Endothelial cell of umbilical vein (primary cell): ENCODE results near the gene EFCAB13. TPM values are rescaled to one million over a fixed set of nuclear protein-coding genes. Genes with fewer than 3 reads are reported as not detected.

Experiments used
- BruUV-seq: library from RNA; stranded (reverse); fragments of 400-500 nt; replicated peaks from 2 replicates; lab custom pipeline; 2021; lab: Mats Ljungman, UMichigan
- CTCF ChIA-PET: fragments of 300-600, 350-600 bp; sonication (Branson Sonifier 250); formaldehyde crosslinking; loops from one replicate; lab custom pipeline; 2021; ENCODE audit warnings: antibody characterized with exemption, inconsistent platforms; lab: Charles Lee
- POLR2A ChIA-PET: fragments of 300-600, 350-600 bp; sonication (Branson Sonifier 250); formaldehyde crosslinking; loops from one replicate; lab custom pipeline; 2021; ENCODE audit warnings: antibody characterized with exemption, inconsistent platforms; lab: Charles Lee
- DNase-seq: peaks from one replicate; pipeline ENCODE4 v3.0.0-alpha.2; 2011; ENCODE audit warnings: low read depth, low spot score
- FAIRE-seq: peaks from 2 replicates; lab custom pipeline; 2011; peaks lifted over from hg19 to GRCh38; lab: Jason Lieb, UNC
- H2AFZ ChIP-seq: 2 replicates; pipeline ENCODE4 v1.6.0; 2012; ENCODE audit warnings: low read depth, low read length, control low read depth, inconsistent platforms
- H3K27ac ChIP-seq: 2 replicates; pipeline ENCODE4 v1.5.1; 2011; ENCODE audit warnings: low read depth, mild to moderate bottlenecking, control low read depth, low read length, moderate library complexity; ENCODE audit not compliant: insufficient read depth
- H3K27me3 ChIP-seq, 2 experiments: 2 replicates each; pipeline versions ENCODE4 v1.6.0 to v1.6.1; 2011; ENCODE audit warnings: low read length in 2 of 2, mixed read lengths in 1 of 2; ENCODE audit not compliant: control insufficient read depth in 2 of 2, insufficient read depth in 2 of 2
- H3K36me3 ChIP-seq, 2 experiments: 2 replicates in 1 of 2; 3 replicates in 1 of 2; pipeline ENCODE4 v1.5.1; 2011; ENCODE audit warnings: low read length in 2 of 2, mild to moderate bottlenecking in 1 of 2, moderate library complexity in 1 of 2; ENCODE audit not compliant: control insufficient read depth in 2 of 2, insufficient read depth in 2 of 2; ENCODE audit errors: extremely low read depth in 1 of 2
- H3K4me1 ChIP-seq: 3 replicates; pipeline ENCODE4 v1.5.1; 2011; ENCODE audit warnings: mild to moderate bottlenecking, low read length; ENCODE audit not compliant: control insufficient read depth, insufficient read depth; ENCODE audit errors: extremely low read depth
- H3K4me2 ChIP-seq: 2 replicates; pipeline ENCODE4 v1.6.1; 2011; ENCODE audit warnings: low read length, control low read depth, mixed read lengths; ENCODE audit not compliant: insufficient read depth
- H3K4me3 ChIP-seq, 3 experiments: fragments of 200-600 bp in 1 of 3; sonication (generic), shearing (Covaris generic) in 1 of 3; replicated peaks in 1 of 3; 2 replicates each; pipeline ENCODE4 v1.5.1; 2011 to 2016; ENCODE audit warnings: control low read depth in 3 of 3, low read length in 3 of 3, mild to moderate bottlenecking in 2 of 3, inconsistent platforms in 1 of 3, low read depth in 1 of 3, moderate library complexity in 1 of 3; ENCODE audit not compliant: insufficient read depth in 1 of 3
- H3K79me2 ChIP-seq: 2 replicates; pipeline ENCODE4 v1.6.0; 2012; ENCODE audit warnings: low read length, inconsistent platforms; ENCODE audit not compliant: control insufficient read depth, insufficient read depth
- H3K9ac ChIP-seq: replicated peaks from 2 replicates; pipeline ENCODE3; 2011; ENCODE audit warnings: low read length, control low read depth; ENCODE audit not compliant: insufficient read depth; ENCODE audit errors: extremely low read depth
- H3K9me1 ChIP-seq: replicated peaks from 3 replicates; pipeline ENCODE4 v1.6.0; 2011; ENCODE audit warnings: mild to moderate bottlenecking, low read length; ENCODE audit not compliant: control insufficient read depth, insufficient read depth; ENCODE audit errors: extremely low read depth
- H3K9me3 ChIP-seq: replicated peaks from 2 replicates; pipeline ENCODE4 v1.5.1; 2012; ENCODE audit warnings: low read length, inconsistent platforms; ENCODE audit not compliant: control insufficient read depth, insufficient read depth
- H4K20me1 ChIP-seq: replicated peaks from 2 replicates; pipeline ENCODE3; 2011; ENCODE audit warnings: mild to moderate bottlenecking, low read length; ENCODE audit not compliant: control insufficient read depth, insufficient read depth; ENCODE audit errors: extremely low read depth
- CTCF ChIP-seq, 2 donors: IDR thresholded peaks; 1 replicate in 1 of 2; 2 replicates in 1 of 2; pipeline ENCODE4 v1.5.1; 2011; ENCODE audit warnings: low read length in 2 of 2, mild to moderate bottlenecking in 2 of 2, moderate library complexity in 2 of 2, control low read depth in 1 of 2, inconsistent platforms in 1 of 2, low read depth in 1 of 2; ENCODE audit not compliant: insufficient read depth in 1 of 2; ENCODE audit errors: extremely low read depth in 1 of 2
- EZH2 ChIP-seq: IDR thresholded peaks from 2 replicates; pipeline ENCODE4 v1.6.1; 2012; ENCODE audit warnings: borderline replicate concordance, low read depth, mild to moderate bottlenecking, moderate library complexity, low read length, inconsistent platforms; ENCODE audit not compliant: severe bottlenecking
- FOS ChIP-seq: IDR thresholded peaks from 2 replicates; pipeline ENCODE4 v1.6.1; 2011; ENCODE audit warnings: mild to moderate bottlenecking, low read length, moderate library complexity, borderline replicate concordance; ENCODE audit not compliant: insufficient read depth
- GATA2 ChIP-seq: IDR thresholded peaks from 2 replicates; pipeline ENCODE4 v1.7.0; 2011; ENCODE audit warnings: low read depth, mild to moderate bottlenecking, moderate library complexity, mixed read lengths, low read length; ENCODE audit not compliant: insufficient read length, insufficient read depth
- JUN ChIP-seq: IDR thresholded peaks from 2 replicates; pipeline ENCODE4 v1.6.1; 2011; ENCODE audit warnings: borderline replicate concordance, low read depth; ENCODE audit not compliant: insufficient read length, insufficient read depth
- MYC ChIP-seq: IDR thresholded peaks from one replicate; pipeline ENCODE4 v1.6.1; 2011; ENCODE audit warnings: mild to moderate bottlenecking, low read depth, low read length
- POLR2A ChIP-seq: IDR thresholded peaks from 2 replicates; pipeline ENCODE4 v1.6.1; 2012; ENCODE audit warnings: low read depth, mild to moderate bottlenecking, control low read depth, low read length
- POLR2AphosphoS5 ChIP-seq: IDR thresholded peaks from 2 replicates; pipeline ENCODE4 v1.6.1; 2012; ENCODE audit warnings: low read depth, mild to moderate bottlenecking, control low read depth, low read length, moderate library complexity; ENCODE audit not compliant: insufficient read depth
- dilution Hi-C: fragments of 300-500 bp; cut with MboI; formaldehyde crosslinking; loops from one replicate; pipeline ENCODE4 v1.15.0; 2019; ENCODE audit warnings: low sequenced_read_pairs; ENCODE audit not compliant: extremely low pct_ligation_motif_present
- intact Hi-C: fragments of 100-400 bp; cut with micrococcal nuclease; formaldehyde crosslinking; loops from one replicate; pipeline ENCODE4 v1.10.0; 2022
- polyA plus RNA-seq, 4 experiments: library from polyadenylated mRNA; depleted of rRNA in 3 of 4; stranded (reverse) in 3 of 4; unstranded in 1 of 4; fragments of >200 nt; gene quantifications; 2 replicates each; pipeline versions ENCODE4 v1.2.1 to v1.2.3, GENCODE V29; 2011 to 2012; ENCODE audit warnings: missing spikeins in 1 of 4
- total RNA-seq: library from RNA; stranded (reverse); gene quantifications from 2 replicates; pipeline ENCODE4 v1.2.3, GENCODE V29; 2021
- TF ChIP-seq, protein P1 (sequence below): IDR thresholded peaks from 2 replicates; pipeline ENCODE4 v1.6.1; 2011; ENCODE audit not compliant: insufficient read depth, insufficient read length

Gene EFCAB13
- total and polyA plus RNA-seq, 2 donors (not counting 3 experiments of a cell fraction or from before 2014, with no cell fraction given): 0.86 to 12.9 TPM

DNA sequence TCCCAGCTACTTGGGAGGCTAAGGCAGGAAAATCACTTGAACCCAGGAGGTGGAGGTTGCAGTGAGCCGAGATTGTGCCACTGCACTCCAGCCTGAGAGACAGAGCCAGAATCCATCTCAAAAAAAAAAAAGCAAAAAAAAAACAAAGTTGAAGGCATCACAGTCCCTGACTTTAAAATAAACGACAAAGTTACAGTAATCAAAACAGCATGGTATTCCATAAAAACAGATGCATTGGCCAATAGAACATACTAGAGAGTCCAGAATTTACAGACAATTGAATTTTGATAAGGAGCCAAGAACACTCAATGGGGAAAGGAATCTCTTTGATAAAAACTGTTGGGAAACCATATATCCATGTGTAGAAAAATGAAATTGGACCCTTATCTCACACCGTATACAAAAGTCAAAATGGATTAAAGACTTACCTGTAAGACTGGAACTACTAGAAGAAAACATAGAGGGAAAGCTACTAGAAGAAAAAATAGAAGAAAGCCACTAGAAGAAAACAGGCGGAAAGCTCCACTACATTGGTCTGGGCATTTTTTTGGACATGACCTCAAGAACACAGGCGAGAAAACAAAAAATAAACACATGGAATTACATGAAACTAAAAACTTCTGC, 2.8 kb upstream of the EFCAB13 start:
- dilution Hi-C loops (no loop called here), intact Hi-C loops (loop anchor here (5.0 kb wide), 1 partner anchor 296 kb away; no protein-coding TSS in a partner anchor)
- DNase-seq (no peak), FAIRE-seq (no peak)
- no peaks in the 10 kb centered on the region for H4K20me1 ChIP-seq
- TF ChIP-seq POLR2AphosphoS5 (no peak), FOS (no peak), CTCF (IDR thresholded peaks at IDR 0.05; ENCODE audit: extremely low read depth in 1 of 2, insufficient read depth in 1 of 2, low read depth in 1 of 2, low read length in 2 of 2) (no peak), EZH2 (no peak), POLR2A (no peak), MYC (no peak), JUN (no peak), GATA2 (no peak)
- TF ChIP-seq, protein P1, sequence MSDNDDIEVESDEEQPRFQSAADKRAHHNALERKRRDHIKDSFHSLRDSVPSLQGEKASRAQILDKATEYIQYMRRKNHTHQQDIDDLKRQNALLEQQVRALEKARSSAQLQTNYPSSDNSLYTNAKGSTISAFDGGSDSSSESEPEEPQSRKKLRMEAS: no peak
- H2AFZ ChIP-seq: no peak overlapping the region
- ChIA-PET POLR2A (no interaction called here), CTCF (no interaction called here)
- no peak overlapping the region for H3K4me3 ChIP-seq
- no TSS peak for BruUV-seq
- no peaks in the 10 kb centered on the region for H3K79me2 ChIP-seq
- H3K4me1 ChIP-seq: peaks cover 25% of the 10 kb centered on the region
- H3K9me1 ChIP-seq: no peaks in the 10 kb centered on the region
- H3K36me3 ChIP-seq: peaks cover 0 to 3% of the 10 kb centered on the region in 2 experiments
- no peak overlapping the region for H3K27ac ChIP-seq
- no peaks in the 10 kb centered on the region for H3K27me3 ChIP-seq
- H3K4me2 ChIP-seq: no peak overlapping the region
- H3K9me3 ChIP-seq: no peaks in the 10 kb centered on the region
- no peak overlapping the region for H3K9ac ChIP-seq
